K562 (cell line): Measurements from ENCODE around the gene TOR1AIP1. TPM values are rescaled to one million over a fixed set of nuclear protein-coding genes. Genes with fewer than 3 reads are reported as not detected.

ENCODE experiments used
- EP400 ChIP-seq: fragments of 450-650 bp; IDR thresholded peaks from 2 replicates; pipeline ENCODE4 v1.6.1; 2017; ENCODE audit warnings: antibody characterized with exemption, mild to moderate bottlenecking, moderate library complexity
- FOXM1 ChIP-seq, 2 experiments: fragments of 450-650 bp in 1 of 2; sonication (generic) in 1 of 2; formaldehyde crosslinking in 1 of 2; IDR thresholded peaks; 2 replicates each; pipeline versions ENCODE4 v1.6.1 to v1.9.0; 2017 to 2022; ENCODE audit warnings: low read depth in 2 of 2, mild to moderate bottlenecking in 2 of 2, missing genetic modification reagents in 1 of 2, moderate library complexity in 1 of 2
- JUND ChIP-seq, 2 experiments: IDR thresholded peaks; 2 replicates in 1 of 2; 3 replicates in 1 of 2; pipeline ENCODE4 v1.6.1; 2011; ENCODE audit warnings: borderline replicate concordance in 2 of 2, low read depth in 2 of 2, low read length in 2 of 2, improper control_type of control experiment in 1 of 2, missing biosample characterization in 1 of 2, missing genetic modification characterization in 1 of 2, missing genetic modification reagents in 1 of 2
- L3MBTL2 ChIP-seq: fragments of 450-650 bp; IDR thresholded peaks from 2 replicates; pipeline ENCODE4 v1.6.1; 2016; ENCODE audit warnings: mild to moderate bottlenecking, moderate library complexity
- MXI1 ChIP-seq: IDR thresholded peaks from 2 replicates; pipeline ENCODE4 v1.6.1; 2011; ENCODE audit warnings: low read depth, mild to moderate bottlenecking, improper control_type of control experiment, low read length
- SOX6 ChIP-seq: fragments of 450-650 bp; IDR thresholded peaks from 2 replicates; pipeline ENCODE4 v1.6.1; 2014; ENCODE audit warnings: mild to moderate bottlenecking
- ZNF134 ChIP-seq: fragments of 250-450 bp; sonication (Bioruptor Pico); conservative IDR thresholded peaks from 2 replicates; pipeline ENCODE4 v1.4.0; 2020
- ZNF184 ChIP-seq: sonication (generic); formaldehyde crosslinking; IDR thresholded peaks from 2 replicates; pipeline ENCODE4 v1.5.0; 2020; ENCODE audit warnings: missing genetic modification reagents
- ZNF695 ChIP-seq: fragments of 450-650 bp; formaldehyde crosslinking; IDR thresholded peaks from 2 replicates; pipeline ENCODE4 v1.4.0; 2020; ENCODE audit warnings: mild to moderate bottlenecking, moderate library complexity
- polyA plus RNA-seq, 8 experiments: library from polyadenylated mRNA; depleted of rRNA in 4 of 8; stranded (reverse) in 5 of 8; unstranded in 3 of 8; fragments of >200 nt; fragmentation: Nextera tagmentation in 2 of 8; fragmentation: Illumina TruSeq in 1 of 8; extraction: Ambion mirVana in 2 of 8; extraction: Trizol in 1 of 8; gene quantifications; 2 replicates each; pipeline versions ENCODE4 v1.2.1 to v1.2.3, GENCODE V29; 2011 to 2014; ENCODE audit warnings: inconsistent platforms in 1 of 8, missing spikeins in 1 of 8
- total RNA-seq, 7 experiments: library from RNA; depleted of rRNA in 6 of 7; stranded (reverse); fragments of >200 nt in 6 of 7; fragmentation: Illumina TruSeq in 2 of 7; extraction: Trizol in 2 of 7; gene quantifications; 2 replicates each; pipeline versions ENCODE4 v1.2.1 to v1.2.3, GENCODE V29; 2011 to 2021; ENCODE audit warnings: low replicate concordance in 1 of 7
- TF ChIP-seq, protein P1 (sequence below): IDR thresholded peaks from 3 replicates; pipeline ENCODE4 v1.6.1; 2011; ENCODE audit warnings: borderline replicate concordance, mild to moderate bottlenecking; ENCODE audit not compliant: insufficient read length, insufficient read depth
- TF ChIP-seq, protein P2 (sequence below): fragments of 450-650 bp; conservative IDR thresholded peaks from 2 replicates; pipeline ENCODE4 v1.6.1; 2016; ENCODE audit warnings: missing genetic modification characterization, low read depth, mild to moderate bottlenecking, missing compliant biosample characterization, moderate library complexity
- TF ChIP-seq, protein P3 (sequence below): IDR thresholded peaks from 2 replicates; pipeline ENCODE4 v1.6.1; 2016; ENCODE audit warnings: missing genetic modification characterization, missing compliant biosample characterization
- TF ChIP-seq, protein P4 (sequence below): sonication (generic); formaldehyde crosslinking; IDR thresholded peaks from 2 replicates; pipeline ENCODE4 v1.8.0; 2023; ENCODE audit warnings: missing genetic modification reagents, mild to moderate bottlenecking, borderline replicate concordance
- TF ChIP-seq, protein P5 (sequence below): IDR thresholded peaks from 2 replicates; pipeline ENCODE4 v1.6.1; 2011; ENCODE audit warnings: borderline replicate concordance, low read depth, mild to moderate bottlenecking, moderate library complexity, low read length; ENCODE audit not compliant: insufficient read depth, poor library complexity, severe bottlenecking

Gene TOR1AIP1
- total and polyA plus RNA-seq, 9 of the 15 experiments (the other 6 are each of a cell fraction or from before 2014, with no cell fraction given), result 18.1 to 46.9 (median 35.5) TPM

DNA sequence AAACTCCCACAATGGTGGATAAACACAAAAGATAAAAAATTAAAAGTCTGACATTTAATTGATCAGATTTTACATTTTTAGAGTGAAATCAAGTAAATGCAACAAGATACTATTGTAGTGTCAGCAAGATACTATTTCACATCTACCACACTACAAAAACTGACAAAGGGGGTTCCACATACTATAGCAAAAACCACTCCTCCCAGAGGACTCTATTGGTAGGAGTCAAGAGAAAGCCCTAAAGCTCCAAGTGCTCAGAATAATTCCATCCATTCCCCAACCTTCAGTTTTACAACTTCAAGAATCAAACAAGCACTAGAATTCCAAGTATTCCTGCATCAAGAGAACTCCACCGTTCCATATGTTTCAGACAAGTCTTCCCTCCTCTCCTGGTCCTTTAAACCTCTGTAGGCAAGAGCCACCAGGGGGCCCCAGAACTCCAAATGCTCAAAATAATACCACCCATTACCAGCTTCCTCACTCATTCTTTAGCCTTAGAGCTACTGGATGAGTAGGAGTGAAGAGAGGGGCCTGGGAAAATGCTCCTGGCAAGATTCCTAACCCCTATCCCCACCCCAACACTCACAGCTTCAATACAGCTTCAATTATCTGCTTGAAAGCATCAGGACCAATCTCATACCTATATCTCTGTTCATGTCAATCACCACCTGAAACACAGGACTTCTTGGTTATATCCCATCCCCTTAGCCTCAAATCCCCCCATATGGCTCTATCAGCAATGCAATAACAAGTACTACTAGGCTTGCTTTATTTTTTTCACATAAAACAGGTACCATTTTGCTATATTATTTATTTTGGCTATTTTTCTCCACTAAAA lies 14.4 kb upstream of the TOR1AIP1 start (continued):
- TF ChIP-seq, protein P1, sequence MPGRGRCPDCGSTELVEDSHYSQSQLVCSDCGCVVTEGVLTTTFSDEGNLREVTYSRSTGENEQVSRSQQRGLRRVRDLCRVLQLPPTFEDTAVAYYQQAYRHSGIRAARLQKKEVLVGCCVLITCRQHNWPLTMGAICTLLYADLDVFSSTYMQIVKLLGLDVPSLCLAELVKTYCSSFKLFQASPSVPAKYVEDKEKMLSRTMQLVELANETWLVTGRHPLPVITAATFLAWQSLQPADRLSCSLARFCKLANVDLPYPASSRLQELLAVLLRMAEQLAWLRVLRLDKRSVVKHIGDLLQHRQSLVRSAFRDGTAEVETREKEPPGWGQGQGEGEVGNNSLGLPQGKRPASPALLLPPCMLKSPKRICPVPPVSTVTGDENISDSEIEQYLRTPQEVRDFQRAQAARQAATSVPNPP, result no peak
- 0 out of 2 replicates have a peak, but pooled peaks have one; percentile 7 for TF ChIP-seq JUND (IDR thresholded peaks at IDR 0.05; ENCODE audit: borderline replicate concordance, low read depth, low read length)
- no peak for TF ChIP-seq JUND (tag; IDR thresholded peaks at IDR 0.05; ENCODE audit: borderline replicate concordance, low read depth, low read length)
- TF ChIP-seq EP400, result no peak
- TF ChIP-seq FOXM1 (IDR thresholded peaks at IDR 0.05; ENCODE audit: low read depth), result no peak
- TF ChIP-seq FOXM1 (CRISPR knock-in tag; IDR thresholded peaks at IDR 0.05; ENCODE audit: low read depth), result no peak
- TF ChIP-seq MXI1, result no peak
- no peak for TF ChIP-seq ZNF134 (CRISPR knock-in tag)
- TF ChIP-seq L3MBTL2, result no peak
- TF ChIP-seq ZNF695 (CRISPR knock-in tag), result no peak
- no peak for TF ChIP-seq ZNF184 (CRISPR knock-in tag)
- TF ChIP-seq, protein P2, sequence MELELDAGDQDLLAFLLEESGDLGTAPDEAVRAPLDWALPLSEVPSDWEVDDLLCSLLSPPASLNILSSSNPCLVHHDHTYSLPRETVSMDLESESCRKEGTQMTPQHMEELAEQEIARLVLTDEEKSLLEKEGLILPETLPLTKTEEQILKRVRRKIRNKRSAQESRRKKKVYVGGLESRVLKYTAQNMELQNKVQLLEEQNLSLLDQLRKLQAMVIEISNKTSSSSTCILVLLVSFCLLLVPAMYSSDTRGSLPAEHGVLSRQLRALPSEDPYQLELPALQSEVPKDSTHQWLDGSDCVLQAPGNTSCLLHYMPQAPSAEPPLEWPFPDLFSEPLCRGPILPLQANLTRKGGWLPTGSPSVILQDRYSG (tag), result no peak
- TF ChIP-seq, protein P3, sequence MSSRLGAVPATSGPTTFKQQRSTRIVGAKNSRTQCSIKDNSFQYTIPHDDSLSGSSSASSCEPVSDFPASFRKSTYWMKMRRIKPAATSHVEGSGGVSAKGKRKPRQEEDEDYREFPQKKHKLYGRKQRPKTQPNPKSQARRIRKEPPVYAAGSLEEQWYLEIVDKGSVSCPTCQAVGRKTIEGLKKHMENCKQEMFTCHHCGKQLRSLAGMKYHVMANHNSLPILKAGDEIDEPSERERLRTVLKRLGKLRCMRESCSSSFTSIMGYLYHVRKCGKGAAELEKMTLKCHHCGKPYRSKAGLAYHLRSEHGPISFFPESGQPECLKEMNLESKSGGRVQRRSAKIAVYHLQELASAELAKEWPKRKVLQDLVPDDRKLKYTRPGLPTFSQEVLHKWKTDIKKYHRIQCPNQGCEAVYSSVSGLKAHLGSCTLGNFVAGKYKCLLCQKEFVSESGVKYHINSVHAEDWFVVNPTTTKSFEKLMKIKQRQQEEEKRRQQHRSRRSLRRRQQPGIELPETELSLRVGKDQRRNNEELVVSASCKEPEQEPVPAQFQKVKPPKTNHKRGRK (tag), result no peak
- TF ChIP-seq, protein P4, sequence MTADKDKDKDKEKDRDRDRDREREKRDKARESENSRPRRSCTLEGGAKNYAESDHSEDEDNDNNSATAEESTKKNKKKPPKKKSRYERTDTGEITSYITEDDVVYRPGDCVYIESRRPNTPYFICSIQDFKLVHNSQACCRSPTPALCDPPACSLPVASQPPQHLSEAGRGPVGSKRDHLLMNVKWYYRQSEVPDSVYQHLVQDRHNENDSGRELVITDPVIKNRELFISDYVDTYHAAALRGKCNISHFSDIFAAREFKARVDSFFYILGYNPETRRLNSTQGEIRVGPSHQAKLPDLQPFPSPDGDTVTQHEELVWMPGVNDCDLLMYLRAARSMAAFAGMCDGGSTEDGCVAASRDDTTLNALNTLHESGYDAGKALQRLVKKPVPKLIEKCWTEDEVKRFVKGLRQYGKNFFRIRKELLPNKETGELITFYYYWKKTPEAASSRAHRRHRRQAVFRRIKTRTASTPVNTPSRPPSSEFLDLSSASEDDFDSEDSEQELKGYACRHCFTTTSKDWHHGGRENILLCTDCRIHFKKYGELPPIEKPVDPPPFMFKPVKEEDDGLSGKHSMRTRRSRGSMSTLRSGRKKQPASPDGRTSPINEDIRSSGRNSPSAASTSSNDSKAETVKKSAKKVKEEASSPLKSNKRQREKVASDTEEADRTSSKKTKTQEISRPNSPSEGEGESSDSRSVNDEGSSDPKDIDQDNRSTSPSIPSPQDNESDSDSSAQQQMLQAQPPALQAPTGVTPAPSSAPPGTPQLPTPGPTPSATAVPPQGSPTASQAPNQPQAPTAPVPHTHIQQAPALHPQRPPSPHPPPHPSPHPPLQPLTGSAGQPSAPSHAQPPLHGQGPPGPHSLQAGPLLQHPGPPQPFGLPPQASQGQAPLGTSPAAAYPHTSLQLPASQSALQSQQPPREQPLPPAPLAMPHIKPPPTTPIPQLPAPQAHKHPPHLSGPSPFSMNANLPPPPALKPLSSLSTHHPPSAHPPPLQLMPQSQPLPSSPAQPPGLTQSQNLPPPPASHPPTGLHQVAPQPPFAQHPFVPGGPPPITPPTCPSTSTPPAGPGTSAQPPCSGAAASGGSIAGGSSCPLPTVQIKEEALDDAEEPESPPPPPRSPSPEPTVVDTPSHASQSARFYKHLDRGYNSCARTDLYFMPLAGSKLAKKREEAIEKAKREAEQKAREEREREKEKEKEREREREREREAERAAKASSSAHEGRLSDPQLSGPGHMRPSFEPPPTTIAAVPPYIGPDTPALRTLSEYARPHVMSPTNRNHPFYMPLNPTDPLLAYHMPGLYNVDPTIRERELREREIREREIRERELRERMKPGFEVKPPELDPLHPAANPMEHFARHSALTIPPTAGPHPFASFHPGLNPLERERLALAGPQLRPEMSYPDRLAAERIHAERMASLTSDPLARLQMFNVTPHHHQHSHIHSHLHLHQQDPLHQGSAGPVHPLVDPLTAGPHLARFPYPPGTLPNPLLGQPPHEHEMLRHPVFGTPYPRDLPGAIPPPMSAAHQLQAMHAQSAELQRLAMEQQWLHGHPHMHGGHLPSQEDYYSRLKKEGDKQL (CRISPR knock-in tag), result no peak
- no peak for TF ChIP-seq SOX6
- TF ChIP-seq, protein P5, sequence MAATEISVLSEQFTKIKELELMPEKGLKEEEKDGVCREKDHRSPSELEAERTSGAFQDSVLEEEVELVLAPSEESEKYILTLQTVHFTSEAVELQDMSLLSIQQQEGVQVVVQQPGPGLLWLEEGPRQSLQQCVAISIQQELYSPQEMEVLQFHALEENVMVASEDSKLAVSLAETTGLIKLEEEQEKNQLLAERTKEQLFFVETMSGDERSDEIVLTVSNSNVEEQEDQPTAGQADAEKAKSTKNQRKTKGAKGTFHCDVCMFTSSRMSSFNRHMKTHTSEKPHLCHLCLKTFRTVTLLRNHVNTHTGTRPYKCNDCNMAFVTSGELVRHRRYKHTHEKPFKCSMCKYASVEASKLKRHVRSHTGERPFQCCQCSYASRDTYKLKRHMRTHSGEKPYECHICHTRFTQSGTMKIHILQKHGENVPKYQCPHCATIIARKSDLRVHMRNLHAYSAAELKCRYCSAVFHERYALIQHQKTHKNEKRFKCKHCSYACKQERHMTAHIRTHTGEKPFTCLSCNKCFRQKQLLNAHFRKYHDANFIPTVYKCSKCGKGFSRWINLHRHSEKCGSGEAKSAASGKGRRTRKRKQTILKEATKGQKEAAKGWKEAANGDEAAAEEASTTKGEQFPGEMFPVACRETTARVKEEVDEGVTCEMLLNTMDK, result peak; percentile 75
